ENCODE measurements around the gene ITSN2.

ITSN2 gene

DNA sequence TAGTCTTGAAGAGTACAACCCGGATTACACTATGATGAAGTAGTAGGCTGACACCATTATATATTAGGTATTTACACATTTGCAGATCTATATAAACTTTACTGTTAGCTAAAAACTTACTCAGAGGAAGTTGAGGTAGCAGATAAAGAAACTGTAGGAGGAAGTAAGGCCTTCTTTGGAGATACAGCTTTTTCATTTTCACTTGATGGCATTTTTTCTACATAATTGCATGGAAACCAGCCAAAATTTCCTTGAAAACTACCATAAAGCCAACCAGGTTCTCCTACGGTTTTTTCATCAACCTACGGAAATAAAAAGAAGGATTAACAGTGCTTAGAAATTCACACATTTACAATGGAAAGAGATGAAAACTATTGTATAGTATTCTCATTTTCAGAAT lies 98.9 kb downstream of the ITSN2 start:
- ChIA-PET CTCF (interaction anchor here (0.7 to 1.6 kb wide), 2 partner anchors 10 to 12 kb away, joined by 3 to 5 read pairs; no protein-coding TSS in a partner anchor), POLR2A (no interaction called here)
- no peak for DNase-seq (ENCODE audit: extremely low spot score)
- TF ChIP-seq, protein P1, sequence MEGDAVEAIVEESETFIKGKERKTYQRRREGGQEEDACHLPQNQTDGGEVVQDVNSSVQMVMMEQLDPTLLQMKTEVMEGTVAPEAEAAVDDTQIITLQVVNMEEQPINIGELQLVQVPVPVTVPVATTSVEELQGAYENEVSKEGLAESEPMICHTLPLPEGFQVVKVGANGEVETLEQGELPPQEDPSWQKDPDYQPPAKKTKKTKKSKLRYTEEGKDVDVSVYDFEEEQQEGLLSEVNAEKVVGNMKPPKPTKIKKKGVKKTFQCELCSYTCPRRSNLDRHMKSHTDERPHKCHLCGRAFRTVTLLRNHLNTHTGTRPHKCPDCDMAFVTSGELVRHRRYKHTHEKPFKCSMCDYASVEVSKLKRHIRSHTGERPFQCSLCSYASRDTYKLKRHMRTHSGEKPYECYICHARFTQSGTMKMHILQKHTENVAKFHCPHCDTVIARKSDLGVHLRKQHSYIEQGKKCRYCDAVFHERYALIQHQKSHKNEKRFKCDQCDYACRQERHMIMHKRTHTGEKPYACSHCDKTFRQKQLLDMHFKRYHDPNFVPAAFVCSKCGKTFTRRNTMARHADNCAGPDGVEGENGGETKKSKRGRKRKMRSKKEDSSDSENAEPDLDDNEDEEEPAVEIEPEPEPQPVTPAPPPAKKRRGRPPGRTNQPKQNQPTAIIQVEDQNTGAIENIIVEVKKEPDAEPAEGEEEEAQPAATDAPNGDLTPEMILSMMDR (IDR thresholded peaks at IDR 0.05; ENCODE audit: control extremely low read depth, extremely low read depth, low read depth, missing control alignments): no peak

DNA sequence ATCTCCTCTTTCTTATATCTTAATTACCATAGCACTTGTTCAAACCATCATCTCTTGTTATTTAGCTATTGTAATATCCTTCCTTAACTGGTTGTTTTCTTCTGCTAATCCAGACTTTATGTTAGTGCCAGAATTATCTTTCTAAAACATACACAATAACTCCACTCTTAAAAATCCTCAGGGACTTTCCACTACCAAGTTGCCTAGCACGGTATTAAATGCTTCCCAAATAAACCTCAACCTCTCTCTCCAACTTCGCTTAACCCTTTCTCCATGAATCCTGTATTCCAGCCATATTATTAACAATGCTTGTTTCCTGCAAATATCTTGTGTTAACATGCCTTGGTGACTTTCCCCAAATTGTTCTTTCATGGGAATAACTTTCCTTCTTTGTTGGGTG lies 101.0 kb downstream of the ITSN2 start:
- ChIA-PET CTCF (interaction anchor here (0.9 kb wide), 1 partner anchor 13 kb away, joined by 3 read pairs; no protein-coding TSS in a partner anchor), POLR2A (no interaction called here)
- TF ChIP-seq, protein P1 (IDR thresholded peaks at IDR 0.05; ENCODE audit: control extremely low read depth, extremely low read depth, low read depth, missing control alignments): no peak
- no peak for DNase-seq (ENCODE audit: extremely low spot score)

DNA sequence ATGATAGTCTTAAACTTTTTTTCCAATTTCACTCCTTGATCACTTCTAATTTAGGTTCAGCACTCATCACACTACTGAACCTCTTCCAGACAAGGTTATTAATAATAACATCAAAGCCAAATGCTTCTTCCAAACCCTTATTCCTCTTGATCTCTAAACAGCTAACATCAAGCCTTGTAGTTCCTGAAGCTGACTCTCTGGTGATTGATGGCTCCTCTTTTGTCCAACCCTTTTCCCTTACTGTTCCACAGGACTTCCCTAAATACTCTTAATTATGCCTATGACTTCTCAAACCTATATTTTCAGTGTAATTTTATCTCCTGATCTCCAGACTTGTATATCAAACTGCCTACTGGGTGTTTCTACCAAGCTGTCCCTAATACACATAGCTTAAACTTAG lies 101.6 kb downstream of the ITSN2 start:
- CTCF ChIA-PET: interaction anchor here (0.9 kb wide), 1 partner anchor 14 kb away, joined by 3 read pairs; no protein-coding TSS in a partner anchor
- no peak for DNase-seq (ENCODE audit: extremely low spot score)
- POLR2A ChIA-PET: no interaction called here
- TF ChIP-seq, protein P1 (IDR thresholded peaks at IDR 0.05; ENCODE audit: control extremely low read depth, extremely low read depth, low read depth, missing control alignments): no peak

DNA sequence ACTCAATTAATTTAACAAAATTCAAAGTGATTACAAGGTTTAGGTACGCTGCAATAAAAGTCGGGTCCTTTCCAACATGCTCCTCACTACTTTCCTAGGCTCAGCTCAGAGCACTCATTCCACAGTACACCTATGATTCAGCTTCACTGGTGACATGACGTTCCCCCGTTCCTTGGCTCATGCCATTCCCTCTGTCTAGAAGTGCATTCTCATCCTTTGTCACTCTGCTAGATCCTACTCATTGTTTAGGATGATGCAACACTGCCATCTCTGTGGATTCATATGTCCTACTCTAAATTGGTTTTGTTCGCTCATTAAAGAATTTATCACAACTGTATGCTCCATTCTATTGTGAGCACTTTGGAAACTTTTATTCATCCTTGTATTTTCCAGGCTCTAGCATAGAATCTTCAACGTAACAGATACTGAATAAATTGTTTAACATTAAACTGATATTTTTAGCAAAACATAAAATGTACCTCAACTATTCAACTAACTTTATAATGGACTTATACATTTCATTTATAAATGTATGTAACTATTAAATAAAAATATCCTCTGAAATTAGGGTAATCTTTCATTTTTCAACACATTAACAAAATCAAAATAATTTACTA lies 106.9 kb downstream of the ITSN2 start:
- TF ChIP-seq, protein P1 (IDR thresholded peaks at IDR 0.05; ENCODE audit: control extremely low read depth, extremely low read depth, low read depth, missing control alignments): no peak
- POLR2A ChIA-PET: no interaction called here
- CTCF ChIA-PET: no interaction called here
- DNase-seq (ENCODE audit: extremely low spot score): no peak

DNA sequence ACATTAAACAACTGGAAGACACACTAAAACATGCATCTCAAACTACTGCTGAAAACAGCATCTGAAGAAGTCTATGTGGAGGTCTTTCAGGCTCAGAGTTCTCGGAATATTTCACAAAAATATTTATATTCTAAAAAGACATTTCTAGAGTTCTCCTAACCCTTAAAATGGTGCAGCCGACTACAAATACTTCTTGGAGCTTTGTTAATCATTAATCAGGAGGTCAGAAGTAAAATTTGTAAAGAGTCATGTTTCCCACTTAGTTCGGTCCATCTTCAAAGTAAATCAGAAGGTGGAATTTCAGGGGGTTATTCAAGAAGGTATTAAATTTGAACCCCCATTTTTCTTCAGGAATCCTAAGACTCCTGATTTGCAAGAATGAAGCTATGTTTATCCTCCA lies 112.7 kb downstream of the ITSN2 start:
- no peak for DNase-seq (ENCODE audit: extremely low spot score)
- TF ChIP-seq, protein P1 (IDR thresholded peaks at IDR 0.05; ENCODE audit: control extremely low read depth, extremely low read depth, low read depth, missing control alignments): no peak
- ChIA-PET POLR2A (no interaction called here), CTCF (no interaction called here)

DNA sequence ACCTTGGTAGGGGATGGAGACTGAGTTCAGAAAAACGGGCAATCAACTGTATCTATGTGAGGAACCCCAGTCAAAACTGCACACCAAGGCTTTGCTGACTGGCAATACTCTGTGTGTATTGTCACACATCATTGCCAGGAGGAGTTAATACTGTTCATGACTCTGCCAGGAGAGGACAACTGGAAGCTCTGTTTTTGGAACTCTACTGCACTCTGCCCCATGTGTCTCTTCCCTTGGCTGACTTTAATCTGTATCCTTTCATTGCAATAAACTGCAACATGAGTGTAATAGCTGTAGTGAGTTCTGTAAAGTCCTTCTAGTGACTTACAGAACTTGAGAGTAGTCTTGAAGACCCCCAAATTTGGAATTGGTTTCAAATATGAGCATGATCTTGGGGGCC lies 113.2 kb downstream of the ITSN2 start:
- no peak for DNase-seq (ENCODE audit: extremely low spot score)
- POLR2A ChIA-PET: no interaction called here
- TF ChIP-seq, protein P1 (IDR thresholded peaks at IDR 0.05; ENCODE audit: control extremely low read depth, extremely low read depth, low read depth, missing control alignments): no peak
- CTCF ChIA-PET: interaction anchor here (1.1 kb wide), 1 partner anchor 27 kb away, joined by 3 read pairs; no protein-coding TSS in a partner anchor
